PC-9 (cell line): ENCODE results near the gene AGAP1.

Experiments used
- EZH2 ChIP-seq: fragments of 200-600 bp; sonication (generic); IDR thresholded peaks from 2 replicates; pipeline ENCODE4 v1.8.0; 2017; ENCODE audit warnings: antibody characterized with exemption, low read depth
- TF ChIP-seq, protein P1 (sequence below): fragments of 200-600 bp; sonication (generic); conservative IDR thresholded peaks from 2 replicates; pipeline ENCODE4 v1.6.1; 2017; ENCODE audit warnings: mixed run types, antibody characterized with exemption, mild to moderate bottlenecking, moderate library complexity

DNA sequence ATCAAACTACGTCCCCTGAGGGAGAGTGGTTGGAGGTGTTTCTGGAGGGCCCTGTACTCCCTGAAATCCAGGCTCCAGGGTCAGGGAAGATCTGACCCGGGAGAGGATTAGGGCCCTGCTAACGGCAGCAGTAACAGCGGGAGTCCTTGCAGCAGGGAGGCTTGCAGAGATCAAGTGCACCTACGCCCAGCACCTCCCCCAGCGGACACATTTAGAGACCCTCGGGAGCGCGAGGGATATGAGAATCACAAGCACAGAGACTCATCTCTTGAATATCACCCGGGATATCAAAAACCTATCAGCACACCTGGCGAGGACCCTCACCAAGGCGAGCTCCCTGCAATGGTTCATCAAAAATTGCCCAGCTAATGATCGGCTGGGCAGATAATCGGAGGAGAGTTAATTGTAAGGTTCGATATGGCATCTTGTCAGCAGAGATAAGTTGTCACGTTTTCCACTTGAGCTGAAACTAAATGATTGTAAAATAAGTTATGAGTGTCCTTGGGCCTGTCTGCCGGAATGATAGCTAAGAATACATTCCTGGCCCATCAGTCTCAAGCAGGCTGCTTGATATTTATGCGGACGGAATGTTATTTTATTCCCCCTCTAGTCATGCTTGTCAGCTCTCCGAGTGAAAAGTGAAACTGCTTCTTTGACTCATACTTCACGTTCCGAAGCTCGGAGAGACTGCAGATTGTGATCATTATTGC lies 464.5 kb downstream of the AGAP1 start:
- TF ChIP-seq, protein P1, sequence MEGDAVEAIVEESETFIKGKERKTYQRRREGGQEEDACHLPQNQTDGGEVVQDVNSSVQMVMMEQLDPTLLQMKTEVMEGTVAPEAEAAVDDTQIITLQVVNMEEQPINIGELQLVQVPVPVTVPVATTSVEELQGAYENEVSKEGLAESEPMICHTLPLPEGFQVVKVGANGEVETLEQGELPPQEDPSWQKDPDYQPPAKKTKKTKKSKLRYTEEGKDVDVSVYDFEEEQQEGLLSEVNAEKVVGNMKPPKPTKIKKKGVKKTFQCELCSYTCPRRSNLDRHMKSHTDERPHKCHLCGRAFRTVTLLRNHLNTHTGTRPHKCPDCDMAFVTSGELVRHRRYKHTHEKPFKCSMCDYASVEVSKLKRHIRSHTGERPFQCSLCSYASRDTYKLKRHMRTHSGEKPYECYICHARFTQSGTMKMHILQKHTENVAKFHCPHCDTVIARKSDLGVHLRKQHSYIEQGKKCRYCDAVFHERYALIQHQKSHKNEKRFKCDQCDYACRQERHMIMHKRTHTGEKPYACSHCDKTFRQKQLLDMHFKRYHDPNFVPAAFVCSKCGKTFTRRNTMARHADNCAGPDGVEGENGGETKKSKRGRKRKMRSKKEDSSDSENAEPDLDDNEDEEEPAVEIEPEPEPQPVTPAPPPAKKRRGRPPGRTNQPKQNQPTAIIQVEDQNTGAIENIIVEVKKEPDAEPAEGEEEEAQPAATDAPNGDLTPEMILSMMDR, result no peak
- no peak for TF ChIP-seq EZH2
